Astrocyte (in vitro differentiated cells and primary cell): Measurements from ENCODE around the gene ZNF277.

Source experiments
- CTCF ChIP-seq: IDR thresholded peaks from 2 replicates; pipeline ENCODE4 v1.5.1; 2011; ENCODE audit warnings: low read depth, mild to moderate bottlenecking, inconsistent platforms, low read length, moderate library complexity; ENCODE audit not compliant: insufficient read depth
- EZH2 ChIP-seq: IDR thresholded peaks from 2 replicates; pipeline ENCODE4 v1.6.1; 2012; ENCODE audit warnings: mild to moderate bottlenecking, low read length, inconsistent platforms; ENCODE audit not compliant: insufficient read depth

- TF ChIP-seq EZH2 = no peak
- no peak for TF ChIP-seq CTCF
Measured at GRCh38 chr7:112207765-112208164, 1.3 kb downstream of the ZNF277 start.
